GM21576 (cell line): Measurements from ENCODE around the gene TMEM183A.
"Not testable (repeated sequence)": the region's sequence is repeated elsewhere in the genome, so short reads cannot be mapped to it uniquely, and the experiment has no call there.

ENCODE experiments used
- ATAC-seq: cut with Tn5 transposase; IDR thresholded peaks from one replicate; pipeline ENCODE4 v1.9.1; 2021; ENCODE audit warnings: mild to moderate bottlenecking, moderate library complexity; ENCODE audit not compliant: unreplicated experiment

Gene TMEM183A

GRCh38 chr1:202986120-202986519, 21.1 kb upstream of the TMEM183A start:
- not testable (repeated sequence) for ATAC-seq

DNA sequence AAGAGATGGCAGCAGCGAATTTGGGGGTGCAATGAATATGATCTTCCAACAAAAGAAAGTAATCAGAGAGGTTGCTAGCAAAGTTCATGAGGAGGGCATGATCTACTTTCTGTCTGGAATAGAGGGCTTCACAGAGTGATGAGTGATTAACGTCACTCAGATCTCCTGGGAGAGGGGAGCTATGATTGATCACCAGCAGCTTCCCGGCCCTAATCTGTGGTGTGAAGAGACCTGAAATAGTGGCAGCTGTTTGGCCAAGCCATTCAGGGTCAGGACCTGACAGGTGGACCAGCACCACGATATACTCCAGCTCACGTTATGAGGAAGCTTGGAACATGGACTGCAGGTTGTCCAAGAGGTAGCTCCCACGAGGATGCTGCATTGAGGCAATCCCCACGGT, 19.9 kb upstream of the TMEM183A start:
- ATAC-seq: no peak

DNA sequence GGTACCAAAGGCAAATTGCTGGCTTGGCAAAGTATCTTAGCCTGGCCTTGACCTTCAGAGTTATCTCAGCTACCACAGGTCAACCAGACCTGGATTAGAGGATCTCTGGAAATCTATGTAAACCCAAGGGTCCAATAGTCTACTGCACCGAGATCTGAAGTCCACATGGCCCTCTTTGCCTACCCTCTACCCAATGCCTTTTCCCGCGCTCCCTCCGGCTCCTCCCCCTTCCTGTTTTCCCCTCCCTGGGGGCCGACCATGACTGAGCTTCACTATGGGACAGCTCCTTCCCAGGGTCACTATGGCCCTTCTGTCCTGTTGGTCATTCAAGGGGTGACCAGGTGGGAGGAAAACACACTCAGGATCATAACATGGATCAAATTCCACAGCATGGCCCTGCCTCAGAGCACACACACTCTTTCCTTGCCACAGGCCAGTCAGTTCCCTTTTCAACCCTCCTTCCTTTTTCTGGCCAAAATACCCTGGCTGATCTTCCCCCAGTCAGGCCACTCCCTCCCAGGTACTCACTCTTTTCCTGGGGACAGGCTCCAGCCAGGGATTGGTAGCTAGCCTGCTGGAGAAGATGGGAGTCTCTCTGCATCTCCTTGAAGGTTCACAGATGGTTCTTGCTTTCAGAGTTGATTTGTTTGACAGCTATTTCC, 19.1 kb upstream of the TMEM183A start:
- ATAC-seq: no peak

- ATAC-seq: no peak
Observed at GRCh38 chr1:202989879-202990278, 17.3 kb upstream of the TMEM183A start.

DNA sequence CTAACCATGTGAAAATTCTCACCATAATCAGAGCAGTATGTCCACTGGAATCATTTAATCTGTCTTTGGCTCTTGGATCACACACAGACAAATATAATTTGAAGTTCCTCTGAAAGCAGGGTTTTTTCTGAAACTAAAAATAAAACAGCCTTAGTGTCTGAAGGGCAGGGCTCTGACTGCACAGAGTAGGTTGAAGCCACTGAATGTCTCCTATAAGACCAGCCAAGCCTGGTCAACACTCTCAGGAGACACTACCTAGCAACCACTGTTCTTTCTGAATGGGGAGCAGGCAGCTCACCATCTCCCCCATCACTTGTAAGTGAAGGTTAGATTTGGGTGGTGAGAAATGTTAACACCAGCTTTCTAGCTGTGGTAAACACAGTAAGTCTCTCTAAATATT, 16.1 kb upstream of the TMEM183A start:
- ATAC-seq: no peak

- no peak for ATAC-seq
Observed at GRCh38 chr1:202994756-202995155, 12.4 kb upstream of the TMEM183A start.

- ATAC-seq: no peak
Observed at GRCh38 chr1:202998836-202999750, 8.1 kb upstream of the TMEM183A start.

DNA sequence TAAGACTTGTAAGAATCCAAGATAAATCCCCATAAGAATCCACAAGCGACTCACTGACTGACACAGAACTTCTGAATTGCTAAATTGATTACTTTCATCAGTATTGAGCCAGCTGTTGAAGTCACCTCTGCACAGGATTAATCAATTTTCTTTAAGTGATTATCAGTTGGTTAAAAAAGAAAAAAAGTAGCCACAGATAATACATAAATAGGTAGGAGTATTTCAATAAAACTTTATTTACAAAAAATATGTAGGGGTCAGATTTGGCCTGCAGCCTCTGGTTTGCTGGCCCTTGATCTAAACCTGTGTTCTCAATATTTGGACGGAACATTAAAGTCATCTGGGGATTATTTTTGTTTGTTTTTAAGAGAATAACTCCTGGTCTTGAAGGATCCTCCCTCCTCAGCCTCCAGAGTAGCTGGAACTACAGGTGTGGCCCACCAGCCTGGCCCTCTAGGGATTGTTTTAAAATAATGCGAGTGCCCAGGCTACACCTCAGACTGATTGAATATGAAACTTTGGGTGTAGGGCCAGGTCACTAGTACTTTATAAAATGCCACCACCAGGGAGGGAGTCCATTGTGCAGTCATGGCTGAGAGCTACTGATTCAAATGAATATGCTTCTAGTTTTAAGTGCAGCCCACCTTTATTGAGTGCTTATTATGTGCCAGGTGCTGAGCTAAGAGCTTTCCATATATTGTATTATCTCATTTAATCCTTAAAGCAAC, 6.8 kb upstream of the TMEM183A start:
- no peak for ATAC-seq

DNA sequence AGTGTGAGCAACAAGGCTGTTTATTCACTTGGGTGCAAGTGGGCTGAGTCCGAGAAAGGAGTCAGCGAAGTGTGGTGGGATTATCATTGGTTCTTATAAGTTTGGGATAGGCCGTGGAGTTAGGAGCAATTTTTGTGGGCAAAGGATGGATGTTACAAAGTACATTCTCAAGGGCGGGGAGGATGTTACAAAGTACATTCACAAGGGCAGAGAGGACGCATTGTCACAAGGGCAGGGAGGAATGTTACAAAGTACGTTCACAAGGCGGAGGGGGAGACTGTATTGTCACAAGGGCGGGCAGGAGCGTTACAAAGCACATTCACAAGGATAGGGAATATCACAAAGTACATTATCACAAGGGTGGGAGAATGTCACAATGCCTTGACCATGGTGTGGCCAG, 5.2 kb upstream of the TMEM183A start:
- no peak for ATAC-seq

DNA sequence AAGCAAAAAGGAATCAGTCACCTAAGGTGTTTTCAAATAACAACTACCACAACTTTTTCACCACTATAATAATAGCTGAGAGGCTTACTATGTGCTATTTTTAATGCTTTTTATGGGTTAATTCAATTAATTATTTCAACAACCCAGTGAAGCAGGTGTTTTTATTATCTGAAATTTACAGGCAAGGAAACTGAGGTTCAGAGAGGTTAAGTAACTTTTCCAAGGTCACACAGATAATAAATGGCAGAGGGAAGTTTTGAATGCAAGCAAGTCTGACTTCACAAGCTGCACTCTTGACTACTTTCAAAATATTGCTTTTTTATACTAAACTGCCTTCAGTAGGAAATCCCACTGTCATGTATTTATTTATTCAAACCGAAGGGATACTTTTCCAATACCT, 4.2 kb upstream of the TMEM183A start:
- ATAC-seq: no peak

DNA sequence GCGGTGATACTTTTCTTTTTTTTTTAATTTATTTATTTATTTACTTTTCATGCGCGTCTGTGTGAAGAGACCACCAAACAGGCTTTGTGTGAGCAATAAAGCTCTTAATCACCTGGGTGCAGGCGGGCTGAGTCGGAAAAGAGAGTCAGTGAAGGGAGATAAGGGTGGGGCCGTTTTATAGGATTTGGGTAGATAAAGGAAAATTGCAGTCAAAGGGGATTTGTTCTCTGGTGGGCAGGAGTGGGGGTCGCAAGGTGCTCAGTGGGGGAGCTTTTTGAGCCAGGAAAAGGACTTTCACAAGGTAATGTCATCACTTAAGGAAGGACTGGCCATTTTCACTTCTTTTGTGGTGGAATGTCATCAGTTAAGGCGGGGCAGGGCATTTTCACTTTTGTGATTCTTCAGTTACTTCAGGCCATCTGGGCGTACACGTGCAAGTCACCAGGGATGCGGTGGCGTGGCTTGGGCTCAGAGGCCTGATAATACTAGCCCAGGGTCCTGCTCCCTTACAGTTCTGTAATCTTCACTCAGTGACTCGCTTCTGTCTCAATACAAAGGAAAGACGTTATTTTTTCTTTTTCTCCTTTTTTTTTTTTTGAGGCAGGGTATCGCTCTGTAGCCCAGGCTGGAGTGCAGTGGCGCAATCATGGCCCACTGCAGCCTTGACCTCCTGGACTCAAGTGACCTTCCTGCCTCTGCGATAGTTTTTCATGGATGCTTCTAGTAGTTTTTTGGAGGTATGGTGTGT, 1.6 kb upstream of the TMEM183A start:
- not testable (repeated sequence) for ATAC-seq

DNA sequence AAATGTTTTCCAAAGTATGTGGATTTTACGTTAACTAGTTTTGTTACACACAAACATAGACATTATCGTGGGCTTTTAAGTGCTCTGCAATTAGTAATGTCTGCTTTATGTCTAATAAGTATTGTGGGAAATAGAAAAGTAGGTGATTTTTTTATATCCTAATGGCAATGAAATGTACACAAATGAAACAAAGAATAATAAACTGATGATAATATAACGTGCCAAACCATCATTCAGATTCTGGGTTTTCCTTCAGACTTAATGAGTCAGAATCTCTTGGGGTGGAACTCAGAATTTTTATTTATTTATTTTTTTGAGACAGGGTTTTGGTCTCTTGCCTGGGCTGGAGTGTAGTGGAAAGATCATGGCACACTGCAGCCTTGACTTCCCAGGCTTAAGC, 2.0 kb downstream of the TMEM183A start:
- no peak for ATAC-seq

DNA sequence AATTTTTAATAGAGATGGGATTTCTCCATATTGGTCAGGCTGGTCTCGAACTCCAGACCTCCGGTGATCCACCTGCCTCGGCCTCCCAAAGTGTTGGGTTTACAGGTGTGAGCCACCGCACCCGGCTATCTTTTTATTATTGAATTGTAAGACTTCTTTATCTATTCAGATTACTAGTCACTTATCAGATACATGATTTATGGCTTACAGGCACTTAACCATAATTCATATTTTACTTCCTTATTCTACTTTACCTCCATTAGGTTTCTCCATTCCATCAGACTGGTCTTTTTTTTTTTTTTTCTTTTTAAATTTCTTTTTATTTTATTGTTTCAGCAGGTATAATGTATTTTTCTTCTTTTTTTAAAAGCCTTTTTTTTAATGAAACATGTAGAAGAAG, 4.4 kb downstream of the TMEM183A start:
- ATAC-seq: no peak

GRCh38 chr1:203017061-203017460, 9.9 kb downstream of the TMEM183A start:
- ATAC-seq: no peak

GRCh38 chr1:203017692-203018091, 10.5 kb downstream of the TMEM183A start:
- no peak for ATAC-seq

- not testable (repeated sequence) for ATAC-seq
Observed at GRCh38 chr1:203022855-203023254, 15.7 kb downstream of the TMEM183A start.

GRCh38 chr1:203025686-203026030, 18.5 kb downstream of the TMEM183A start:
- ATAC-seq: no peak

GRCh38 chr1:203026031-203026665, 19.0 kb downstream of the TMEM183A start, which contains the start of gene PPFIA4:
PPFIA4 (plus strand) TSS chr1:203026491; CDS start chr1:203039009, 12,518 bp downstream.
- ATAC-seq: peak; percentile 76

GRCh38 chr1:203026666-203027663, 19.8 kb downstream of the TMEM183A start:
- peak; percentile 7 for ATAC-seq
